ENCODE results near the gene ZNF70.

DNA sequence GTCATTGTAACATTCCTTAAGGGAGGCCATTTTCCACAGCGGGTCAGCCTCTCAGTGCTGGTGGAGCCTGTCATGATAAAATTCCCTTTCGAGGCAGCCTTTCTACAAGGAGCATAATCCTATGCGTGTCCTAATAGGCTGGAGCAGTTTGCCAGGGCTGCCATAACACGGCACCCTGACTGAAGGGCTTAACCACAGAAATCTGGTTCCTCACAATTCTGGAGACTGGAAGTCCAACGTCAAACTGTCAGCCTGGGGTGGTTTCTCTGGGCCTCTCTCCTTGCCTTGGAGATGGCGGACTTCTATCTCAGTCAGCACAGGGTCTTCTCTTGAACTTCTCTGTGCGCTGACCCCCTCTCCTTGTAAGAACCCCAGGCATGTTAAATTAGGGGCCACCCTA lies 61.5 kb downstream of the ZNF70 start:
- TF ChIP-seq EZH2 (IDR thresholded peaks at IDR 0.05; ENCODE audit: borderline replicate concordance, low read depth, low read length, poor library complexity, severe bottlenecking), result no peak
- TF ChIP-seq, protein P1, sequence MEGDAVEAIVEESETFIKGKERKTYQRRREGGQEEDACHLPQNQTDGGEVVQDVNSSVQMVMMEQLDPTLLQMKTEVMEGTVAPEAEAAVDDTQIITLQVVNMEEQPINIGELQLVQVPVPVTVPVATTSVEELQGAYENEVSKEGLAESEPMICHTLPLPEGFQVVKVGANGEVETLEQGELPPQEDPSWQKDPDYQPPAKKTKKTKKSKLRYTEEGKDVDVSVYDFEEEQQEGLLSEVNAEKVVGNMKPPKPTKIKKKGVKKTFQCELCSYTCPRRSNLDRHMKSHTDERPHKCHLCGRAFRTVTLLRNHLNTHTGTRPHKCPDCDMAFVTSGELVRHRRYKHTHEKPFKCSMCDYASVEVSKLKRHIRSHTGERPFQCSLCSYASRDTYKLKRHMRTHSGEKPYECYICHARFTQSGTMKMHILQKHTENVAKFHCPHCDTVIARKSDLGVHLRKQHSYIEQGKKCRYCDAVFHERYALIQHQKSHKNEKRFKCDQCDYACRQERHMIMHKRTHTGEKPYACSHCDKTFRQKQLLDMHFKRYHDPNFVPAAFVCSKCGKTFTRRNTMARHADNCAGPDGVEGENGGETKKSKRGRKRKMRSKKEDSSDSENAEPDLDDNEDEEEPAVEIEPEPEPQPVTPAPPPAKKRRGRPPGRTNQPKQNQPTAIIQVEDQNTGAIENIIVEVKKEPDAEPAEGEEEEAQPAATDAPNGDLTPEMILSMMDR (conservative IDR thresholded peaks at IDR 0.05; ENCODE audit: low read depth, low read length), result no peak

Data from A673 (cell line).